ENCODE data around the gene DERA. TPM values are rescaled to one million over a fixed set of nuclear protein-coding genes. Genes with fewer than 3 reads are reported as not detected.

Gene DERA
- total RNA-seq, 4 donors from 2014 or later = 28.8 to 47.6 (median 33.9) TPM

GRCh38 chr12:16020031-16020430 lies 108.9 kb downstream of the DERA start:
- ATAC-seq (ENCODE audit: low FRiP score) = no peak

DNA sequence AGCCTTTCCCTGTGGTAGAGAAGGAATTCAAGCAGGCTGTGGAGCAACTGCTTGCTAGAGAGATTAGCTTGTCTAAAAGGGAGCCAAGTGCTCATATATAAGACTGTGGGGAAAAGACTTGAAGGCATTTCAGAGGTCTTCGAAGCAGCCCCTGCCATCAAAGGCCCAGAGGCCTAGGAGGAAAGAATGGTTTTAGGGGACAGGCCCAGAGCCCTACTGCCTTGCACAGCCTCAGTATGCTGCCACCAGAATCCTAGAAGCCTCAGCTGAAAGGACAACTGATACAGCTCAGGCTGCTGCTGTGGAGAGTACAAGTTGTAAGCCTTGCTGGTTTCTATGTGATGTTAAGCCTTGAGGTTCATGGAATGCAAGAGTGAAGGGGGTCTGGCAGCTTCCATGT lies 109.9 kb downstream of the DERA start:
- ATAC-seq (ENCODE audit: low FRiP score) (no peak), DNase-seq (ENCODE audit: low spot score) (no peak)

More at GRCh38 chr12:16020031-16020430, 108.9 kb downstream of the DERA start:
- TF ChIP-seq, protein P1, sequence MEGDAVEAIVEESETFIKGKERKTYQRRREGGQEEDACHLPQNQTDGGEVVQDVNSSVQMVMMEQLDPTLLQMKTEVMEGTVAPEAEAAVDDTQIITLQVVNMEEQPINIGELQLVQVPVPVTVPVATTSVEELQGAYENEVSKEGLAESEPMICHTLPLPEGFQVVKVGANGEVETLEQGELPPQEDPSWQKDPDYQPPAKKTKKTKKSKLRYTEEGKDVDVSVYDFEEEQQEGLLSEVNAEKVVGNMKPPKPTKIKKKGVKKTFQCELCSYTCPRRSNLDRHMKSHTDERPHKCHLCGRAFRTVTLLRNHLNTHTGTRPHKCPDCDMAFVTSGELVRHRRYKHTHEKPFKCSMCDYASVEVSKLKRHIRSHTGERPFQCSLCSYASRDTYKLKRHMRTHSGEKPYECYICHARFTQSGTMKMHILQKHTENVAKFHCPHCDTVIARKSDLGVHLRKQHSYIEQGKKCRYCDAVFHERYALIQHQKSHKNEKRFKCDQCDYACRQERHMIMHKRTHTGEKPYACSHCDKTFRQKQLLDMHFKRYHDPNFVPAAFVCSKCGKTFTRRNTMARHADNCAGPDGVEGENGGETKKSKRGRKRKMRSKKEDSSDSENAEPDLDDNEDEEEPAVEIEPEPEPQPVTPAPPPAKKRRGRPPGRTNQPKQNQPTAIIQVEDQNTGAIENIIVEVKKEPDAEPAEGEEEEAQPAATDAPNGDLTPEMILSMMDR (IDR thresholded peaks at IDR 0.05) = no peak
- DNase-seq (ENCODE audit: low spot score) = no peak

GRCh38 chr12:16021676-16022075 lies 110.5 kb downstream of the DERA start:
- ATAC-seq (ENCODE audit: low FRiP score) (no peak), DNase-seq (ENCODE audit: low spot score) (no peak)
- TF ChIP-seq, protein P1 (IDR thresholded peaks at IDR 0.05) = no peak

More for the DNA sequence above, 109.9 kb downstream of the DERA start:
- TF ChIP-seq, protein P1 (IDR thresholded peaks at IDR 0.05) = no peak

- TF ChIP-seq, protein P1 (IDR thresholded peaks at IDR 0.05) = no peak
These were observed 115.9 kb downstream of the DERA start for GRCh38 chr12:16027002-16027401.

GRCh38 chr12:16030744-16031143 lies 119.6 kb downstream of the DERA start:
- ATAC-seq (ENCODE audit: low FRiP score) (no peak), DNase-seq (ENCODE audit: low spot score) (no peak)
- TF ChIP-seq, protein P1 (IDR thresholded peaks at IDR 0.05) = no peak

More at GRCh38 chr12:16027002-16027401, 115.9 kb downstream of the DERA start:
- no peak for ATAC-seq (ENCODE audit: low FRiP score)
- DNase-seq (ENCODE audit: low spot score) = no peak

- TF ChIP-seq, protein P1 (IDR thresholded peaks at IDR 0.05) = no peak
- ATAC-seq (ENCODE audit: low FRiP score) = no peak
- DNase-seq (ENCODE audit: low spot score) = no peak
These were observed 123.1 kb downstream of the DERA start for GRCh38 chr12:16034136-16034817.

DNA sequence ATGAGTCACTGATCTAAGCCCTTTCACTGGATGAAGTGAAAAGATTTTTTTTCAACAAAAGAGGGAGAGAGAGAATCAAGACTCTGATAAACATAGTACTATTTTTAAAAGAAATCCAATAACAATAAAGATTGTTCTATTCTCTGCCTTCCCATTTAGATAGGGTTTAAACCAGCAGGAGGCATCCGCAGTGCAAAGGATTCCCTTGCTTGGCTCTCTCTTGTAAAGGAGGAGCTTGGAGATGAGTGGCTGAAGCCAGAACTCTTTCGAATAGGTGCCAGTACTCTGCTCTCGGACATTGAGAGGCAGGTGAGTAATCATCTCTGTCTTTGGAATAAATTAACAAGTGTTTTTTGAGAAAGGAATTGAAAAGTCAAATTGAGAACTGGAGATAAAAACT lies 124.9 kb downstream of the DERA start:
- DNase-seq (ENCODE audit: low spot score) (no peak), ATAC-seq (ENCODE audit: low FRiP score) (no peak)
- TF ChIP-seq, protein P1 (IDR thresholded peaks at IDR 0.05) = no peak
